NCI-H1694 (cell line): ENCODE data around the gene GINM1.
A peak's percentile ranks its signal among the peaks of the same experiment; 100 is the strongest.

Experiments used
- DNase-seq: peaks from one replicate; lab custom pipeline; 2025; lab: John Stamatoyannopoulos, UW

The GINM1 gene, protein sequence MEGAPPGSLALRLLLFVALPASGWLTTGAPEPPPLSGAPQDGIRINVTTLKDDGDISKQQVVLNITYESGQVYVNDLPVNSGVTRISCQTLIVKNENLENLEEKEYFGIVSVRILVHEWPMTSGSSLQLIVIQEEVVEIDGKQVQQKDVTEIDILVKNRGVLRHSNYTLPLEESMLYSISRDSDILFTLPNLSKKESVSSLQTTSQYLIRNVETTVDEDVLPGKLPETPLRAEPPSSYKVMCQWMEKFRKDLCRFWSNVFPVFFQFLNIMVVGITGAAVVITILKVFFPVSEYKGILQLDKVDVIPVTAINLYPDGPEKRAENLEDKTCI

DNA sequence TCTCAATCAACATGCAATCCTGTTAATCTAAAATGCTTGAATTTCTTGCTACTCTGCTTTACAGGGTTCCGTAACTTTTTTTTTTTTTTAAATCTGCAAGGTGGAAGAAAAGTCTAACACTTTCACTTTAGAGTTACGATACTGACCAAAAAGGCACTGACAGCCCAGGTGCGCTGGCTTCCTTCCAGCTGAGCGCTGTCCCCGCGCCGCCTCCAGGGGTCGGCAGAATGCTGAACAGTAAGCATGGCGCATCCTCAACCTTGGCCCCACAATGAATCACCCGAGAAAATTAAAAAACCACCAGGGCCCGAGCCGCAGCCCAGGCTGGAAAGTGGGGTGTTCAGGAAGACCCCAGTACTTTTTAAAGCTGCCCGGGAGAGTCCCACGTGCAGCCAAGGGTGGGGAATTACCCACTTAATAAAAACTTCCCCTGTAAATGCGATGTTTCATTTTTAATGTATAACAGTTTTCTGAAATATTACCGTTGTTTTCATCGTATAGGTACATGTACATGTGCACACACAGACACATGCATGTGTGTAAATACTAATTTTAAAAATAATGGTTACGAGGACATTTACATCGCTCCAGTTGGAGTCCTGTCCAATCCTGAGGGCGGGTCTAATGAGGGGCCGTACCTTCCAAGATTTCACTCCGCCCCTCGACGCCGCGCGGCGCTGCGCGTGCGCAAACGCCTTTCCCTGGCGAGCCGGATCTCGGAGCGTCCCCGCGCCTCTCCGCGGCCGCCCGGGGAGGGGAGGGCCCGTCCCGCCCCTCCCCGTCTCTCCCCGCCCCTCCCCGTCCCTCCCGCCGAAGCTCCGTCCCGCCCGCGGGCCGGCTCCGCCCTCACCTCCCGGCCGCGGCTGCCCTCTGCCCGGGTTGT lies at the start of gene GINM1:
TSS of gene GINM1 (plus strand) at position 849 of the 883 bp plus-strand sequence. CDS start 40 bp downstream, outside the sequence.
- DNase-seq: peak; percentile 64

DNA sequence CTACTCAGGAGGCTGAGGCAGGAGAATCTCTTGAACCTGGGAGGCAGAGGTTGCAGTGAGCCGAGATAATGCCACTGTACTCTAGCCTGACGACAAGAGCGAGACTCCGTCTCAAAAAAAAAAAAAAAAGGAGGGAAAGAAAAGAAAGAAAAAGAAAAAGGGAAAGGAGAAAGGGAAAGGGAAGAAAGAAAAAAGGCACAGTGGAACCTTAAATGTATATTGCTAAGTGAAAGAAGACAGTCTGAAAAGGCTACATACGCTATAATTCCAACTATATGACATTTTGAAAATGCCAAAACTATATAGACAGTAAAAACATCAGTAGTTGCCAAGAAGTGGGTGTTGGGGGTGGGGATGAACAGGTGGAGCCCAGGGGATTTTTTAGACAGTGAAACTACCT lies 36.5 kb upstream of the GINM1 start:
- no peak for DNase-seq

DNA sequence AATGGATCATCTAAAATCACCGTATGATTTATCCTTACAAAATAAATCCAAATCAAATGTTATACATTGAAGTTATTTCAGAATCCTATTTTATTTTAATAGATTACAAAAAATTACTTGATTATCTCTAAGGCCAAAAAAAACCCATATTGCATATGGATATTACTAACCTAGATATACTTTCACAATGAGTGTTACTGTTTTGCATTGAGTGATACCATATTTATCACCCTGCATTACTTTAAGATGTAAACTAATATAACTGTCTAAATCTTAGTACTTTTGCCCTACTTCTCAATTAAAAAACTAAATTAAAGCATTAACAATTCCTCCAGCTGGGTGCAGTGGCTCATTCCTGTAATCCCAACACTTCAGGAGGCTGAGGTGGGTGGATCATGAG lies 31.4 kb upstream of the GINM1 start:
- no peak for DNase-seq

GRCh38 chr6:149541139-149541538 lies 25.0 kb upstream of the GINM1 start:
- no peak for DNase-seq

DNA sequence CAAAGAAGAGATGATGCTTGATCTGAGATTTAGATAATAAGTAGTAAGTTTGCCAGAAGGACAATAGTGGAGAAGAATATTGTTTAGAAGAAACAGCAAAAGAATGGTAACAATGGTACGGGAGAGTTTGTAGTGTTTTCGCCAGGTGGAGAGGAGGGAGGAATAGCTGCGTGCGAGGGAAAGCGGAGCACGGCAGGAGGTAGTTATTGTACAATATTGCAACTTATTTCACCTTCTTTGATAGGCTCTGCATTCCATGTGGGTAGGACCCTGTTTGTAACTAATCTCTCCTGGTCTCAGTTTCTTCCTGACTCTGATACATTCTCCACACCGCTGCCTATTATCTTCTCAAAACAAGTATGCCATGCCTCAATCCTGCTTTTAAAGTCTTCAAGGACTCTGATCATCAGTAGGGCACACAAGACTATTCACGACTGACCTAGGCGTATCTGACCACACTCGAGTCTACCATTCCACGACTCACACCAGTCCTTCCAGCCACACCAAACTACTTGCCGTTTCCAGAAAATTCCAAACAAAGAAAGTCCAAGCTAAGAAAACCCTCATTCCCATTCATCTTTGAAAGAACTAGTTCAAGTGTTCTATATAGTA lies 21.4 kb upstream of the GINM1 start:
- no peak for DNase-seq

GRCh38 chr6:149545258-149545753 lies 20.9 kb upstream of the GINM1 start:
- DNase-seq: no peak

GRCh38 chr6:149545754-149546471 lies 20.3 kb upstream of the GINM1 start, which contains the start of gene PPIL4:
Gene PPIL4 (minus strand): TSS chr6:149546043. CDS start chr6:149546005, 38 bp downstream.
- DNase-seq: peak; percentile 78

DNA sequence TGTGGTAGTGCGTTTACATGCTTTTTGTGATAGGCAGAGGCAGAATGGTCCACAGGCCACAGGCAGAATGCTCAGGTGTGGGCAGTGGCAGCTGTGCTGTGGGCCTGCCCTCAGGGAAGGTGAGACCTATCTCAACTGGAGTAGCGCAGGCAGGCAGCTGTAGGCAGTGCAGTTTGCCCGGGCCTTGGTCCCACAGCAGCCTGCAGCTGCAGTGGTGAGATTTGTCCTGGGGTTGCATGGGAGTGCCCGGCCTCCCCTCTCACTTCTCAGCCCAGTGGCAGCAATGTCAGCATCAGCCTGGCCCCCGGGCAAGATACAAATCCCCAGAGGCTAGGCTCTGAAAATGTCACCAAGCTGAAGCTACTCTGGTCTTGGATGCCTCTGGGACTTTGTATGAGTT lies 14.3 kb upstream of the GINM1 start:
- no peak for DNase-seq

GRCh38 chr6:149558029-149558428 lies 8.1 kb upstream of the GINM1 start:
- DNase-seq: no peak

GRCh38 chr6:149559389-149559788 lies 6.8 kb upstream of the GINM1 start:
- no peak for DNase-seq

DNA sequence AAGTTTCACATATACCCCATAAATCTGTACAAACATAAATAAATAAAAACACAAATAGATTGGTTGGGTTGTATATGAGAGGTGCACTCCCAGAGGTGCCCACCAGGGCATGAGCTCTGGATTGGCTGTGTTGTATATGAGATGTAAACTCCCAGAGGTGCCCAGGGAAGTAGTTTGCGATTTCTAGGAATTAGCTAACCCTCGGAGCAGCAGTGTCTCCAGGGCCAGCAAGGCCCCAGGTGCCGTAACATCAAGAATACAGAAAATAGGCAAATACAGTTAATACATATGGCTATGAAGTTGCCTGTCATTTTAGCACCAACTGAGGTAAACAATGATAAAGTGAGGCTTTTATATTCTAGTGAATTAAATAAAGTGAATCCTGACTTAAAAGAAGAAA lies 5.4 kb upstream of the GINM1 start:
- DNase-seq: peak; percentile 38

GRCh38 chr6:149563203-149563927 lies 2.8 kb upstream of the GINM1 start:
- no peak for DNase-seq

- no peak for DNase-seq
Measured at GRCh38 chr6:149563928-149564325, 2.2 kb upstream of the GINM1 start.

DNA sequence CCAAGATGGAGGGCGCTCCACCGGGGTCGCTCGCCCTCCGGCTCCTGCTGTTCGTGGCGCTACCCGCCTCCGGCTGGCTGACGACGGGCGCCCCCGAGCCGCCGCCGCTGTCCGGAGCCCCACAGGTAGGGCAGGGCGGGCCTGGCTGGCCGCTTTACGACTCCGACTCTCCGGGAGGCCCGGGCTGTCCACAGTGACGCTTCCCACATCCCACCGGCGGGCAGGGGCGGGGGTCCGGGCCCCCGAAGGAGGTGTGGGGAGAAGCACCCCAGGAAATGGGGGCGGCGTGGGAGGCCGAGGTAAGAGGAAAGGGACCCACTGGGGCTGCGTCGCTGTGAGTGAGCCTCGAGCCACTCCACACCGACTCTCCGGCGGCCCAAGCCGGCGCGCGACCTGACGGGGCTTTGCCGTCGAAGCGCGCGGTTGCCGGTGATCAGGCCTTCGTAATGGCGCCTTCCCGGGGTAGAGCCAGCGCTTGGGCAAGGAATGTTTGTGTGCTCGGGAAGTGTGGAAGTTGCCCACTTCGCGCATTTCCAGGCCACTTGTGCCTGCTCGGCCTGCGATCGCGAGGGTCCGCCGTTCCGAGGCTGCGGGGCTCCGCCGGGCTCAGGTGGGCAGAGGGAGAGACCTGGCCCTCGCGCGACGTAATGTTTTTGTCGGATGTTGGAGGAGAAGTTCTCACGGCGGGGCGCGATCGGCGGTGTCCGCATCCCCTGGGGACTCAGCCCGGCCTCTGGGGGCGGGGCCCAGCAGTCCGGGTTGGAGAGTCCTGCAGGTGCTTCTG lies 427 bp downstream of the GINM1 start:
- DNase-seq: no peak

GRCh38 chr6:149567194-149567586 lies 1.0 kb downstream of the GINM1 start:
- DNase-seq: no peak

- DNase-seq: no peak
Measured at GRCh38 chr6:149567945-149568585, 1.9 kb downstream of the GINM1 start.

GRCh38 chr6:149580880-149581279 lies 14.7 kb downstream of the GINM1 start:
- no peak for DNase-seq

GRCh38 chr6:149581349-149581748 lies 15.2 kb downstream of the GINM1 start:
- DNase-seq: no peak

GRCh38 chr6:149586149-149586548 lies 20.0 kb downstream of the GINM1 start:
- DNase-seq: no peak

DNA sequence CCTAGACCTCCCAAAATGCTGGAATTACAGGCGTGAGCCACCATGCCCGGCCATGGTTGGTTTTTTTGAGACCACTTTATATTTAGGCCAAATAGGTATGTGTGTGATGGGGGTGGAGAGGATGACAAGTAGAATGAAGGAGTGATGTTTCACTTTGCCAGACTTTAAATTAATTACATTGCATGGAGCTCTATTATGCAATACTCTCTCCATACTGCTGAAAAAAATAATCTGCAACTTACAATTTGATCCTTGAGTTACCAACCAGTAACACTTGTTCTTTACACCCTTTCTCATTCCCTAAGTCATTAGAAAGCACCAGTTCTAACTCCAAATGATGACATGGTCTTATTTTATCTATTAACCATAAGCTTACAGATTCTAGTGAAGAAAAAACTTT lies 26.8 kb downstream of the GINM1 start:
- DNase-seq: no peak
